Osteoblast (primary cell): ENCODE measurements around the gene DHX58. TPM values are rescaled to one million over a fixed set of nuclear protein-coding genes. Genes with fewer than 3 reads are reported as not detected.

Experiments used
- DNase-seq: peaks from one replicate; pipeline ENCODE4 v3.0.0; 2011; ENCODE audit warnings: low spot score, mixed read lengths; ENCODE audit not compliant: insufficient read length; ENCODE audit errors: missing footprints
- H2AFZ ChIP-seq: 2 replicates; pipeline ENCODE4 v1.6.0; 2011; ENCODE audit warnings: mild to moderate bottlenecking, low read length
- H3K27ac ChIP-seq: 2 replicates; pipeline ENCODE4 v1.5.1; 2011; ENCODE audit warnings: mild to moderate bottlenecking, low read depth, low read length, moderate library complexity
- H3K27me3 ChIP-seq: 2 replicates; pipeline ENCODE4 v1.6.0; 2012; ENCODE audit warnings: mild to moderate bottlenecking, control low read depth, inconsistent platforms, low read length, moderate library complexity; ENCODE audit not compliant: insufficient read depth
- H3K36me3 ChIP-seq: 2 replicates; pipeline ENCODE4 v1.5.1; 2011; ENCODE audit warnings: mild to moderate bottlenecking, low read length, control low read depth, moderate library complexity; ENCODE audit not compliant: insufficient read depth
- H3K4me1 ChIP-seq: 2 replicates; pipeline ENCODE4 v1.5.1; 2011; ENCODE audit warnings: mild to moderate bottlenecking, low read length, control low read depth, moderate library complexity; ENCODE audit not compliant: insufficient read depth
- H3K4me2 ChIP-seq: 2 replicates; pipeline ENCODE4 v1.6.0; 2011; ENCODE audit warnings: mild to moderate bottlenecking, low read length; ENCODE audit not compliant: insufficient read depth
- H3K4me3 ChIP-seq: fragments of 200-600 bp; sonication (generic); 3 replicates; pipeline ENCODE4 v1.5.1; 2012; ENCODE audit warnings: mild to moderate bottlenecking, low read length, inconsistent platforms; ENCODE audit not compliant: insufficient read depth
- H3K79me2 ChIP-seq: 2 replicates; pipeline ENCODE4 v1.6.0; 2012; ENCODE audit warnings: mild to moderate bottlenecking, low read length, control low read depth, inconsistent platforms; ENCODE audit not compliant: insufficient read depth
- H3K9me3 ChIP-seq: 2 replicates; pipeline ENCODE4 v1.5.1; 2011; ENCODE audit warnings: low read depth, low read length, control low read depth
- H4K20me1 ChIP-seq: 2 replicates; pipeline ENCODE4 v1.6.0; 2012; ENCODE audit warnings: mild to moderate bottlenecking, low read length, control low read depth; ENCODE audit not compliant: insufficient read depth
- CTCF ChIP-seq: IDR thresholded peaks from 2 replicates; pipeline ENCODE4 v1.5.1; 2011; ENCODE audit warnings: mild to moderate bottlenecking, low read depth, low read length, moderate library complexity; ENCODE audit errors: extremely low read depth
- total RNA-seq: library from RNA; depleted of rRNA; stranded (reverse); fragments of >200 nt; gene quantifications from 2 replicates; pipeline ENCODE4 v1.2.3, GENCODE V29; 2012

The DHX58 gene
- 18.5 and 23.0 TPM in 2 replicates for total RNA-seq

GRCh38 chr17:42112552-42113176, at the start of gene DHX58:
DHX58 (minus strand) TSS chr17:42112714; CDS start chr17:42111892, 822 bp downstream.
- Histone ChIP-seq H3K27ac (peak within 1 kb of the TSS; percentile 81), H3K4me1 (peaks cover 12% of the 10 kb centered on the region), H3K4me3 (peak within 1 kb of the TSS; percentile 82), H3K79me2 (no peaks in the 10 kb centered on the region), H3K4me2 (peak within 1 kb of the TSS; percentile 96), H3K36me3 (peaks cover 22% of the 10 kb centered on the region), H2AFZ (peak within 1 kb of the TSS; percentile 91), H3K9me3 (no peaks in the 10 kb centered on the region), H4K20me1 (peaks cover 6% of the 10 kb centered on the region), H3K27me3 (no peaks in the 10 kb centered on the region)
- peak; percentile 99 for DNase-seq
- no peak for TF ChIP-seq CTCF

- H3K36me3 ChIP-seq = no peaks in the 10 kb centered on the region
- no peak overlapping the region for H3K27ac ChIP-seq
- no peaks in the 10 kb centered on the region for H3K27me3 ChIP-seq
- H4K20me1 ChIP-seq = no peaks in the 10 kb centered on the region
- DNase-seq = peak; percentile 18
- no peaks in the 10 kb centered on the region for H3K9me3 ChIP-seq
- no peak for TF ChIP-seq CTCF
- no peaks in the 10 kb centered on the region for H3K4me1 ChIP-seq
- no peaks in the 10 kb centered on the region for H3K79me2 ChIP-seq
- no peak overlapping the region for H2AFZ ChIP-seq
- no peak overlapping the region for H3K4me3 ChIP-seq
- H3K4me2 ChIP-seq = no peak overlapping the region
These were observed 48.0 kb upstream of the DHX58 start for GRCh38 chr17:42160531-42160910.

GRCh38 chr17:42159796-42160530, 47.4 kb upstream of the DHX58 start:
- Histone ChIP-seq H3K4me3 (no peak overlapping the region), H3K9me3 (no peaks in the 10 kb centered on the region), H3K27ac (no peak overlapping the region), H3K79me2 (no peaks in the 10 kb centered on the region), H3K27me3 (no peaks in the 10 kb centered on the region), H3K4me2 (no peak overlapping the region), H4K20me1 (no peaks in the 10 kb centered on the region), H3K36me3 (no peaks in the 10 kb centered on the region), H2AFZ (no peak overlapping the region), H3K4me1 (no peaks in the 10 kb centered on the region)
- DNase-seq = peak; percentile 45
- TF ChIP-seq CTCF = no peak

- H4K20me1 ChIP-seq = peaks cover 23% of the 10 kb centered on the region
- H3K4me2 ChIP-seq = peak overlapping the region; percentile 74
- no peaks in the 10 kb centered on the region for H3K27me3 ChIP-seq
- peak overlapping the region; percentile 90 for H2AFZ ChIP-seq
- peak overlapping the region; percentile 99 for H3K4me3 ChIP-seq
- peaks cover 9% of the 10 kb centered on the region for H3K4me1 ChIP-seq
- TF ChIP-seq CTCF = no peak
- no peaks in the 10 kb centered on the region for H3K9me3 ChIP-seq
- H3K79me2 ChIP-seq = peaks cover 41% of the 10 kb centered on the region
- H3K36me3 ChIP-seq = peaks cover 8% of the 10 kb centered on the region
- no peak overlapping the region for H3K27ac ChIP-seq
- no peak for DNase-seq
These were observed 43.1 kb upstream of the DHX58 start for GRCh38 chr17:42155614-42156045.
